ENCODE data around the gene PATE2.

PATE2 gene

GRCh38 chr11:125778728-125779127 is at the start of gene PATE2:
Gene PATE2 (minus strand): TSS chr11:125778828. CDS start chr11:125778773, 55 bp downstream.
- Mint-ChIP-seq H3K27me3 (peaks cover 12% of the 10 kb centered on the region), H3K36me3 (no peaks in the 10 kb centered on the region), H3K4me1 (no peaks in the 10 kb centered on the region), H3K4me3 (no peak within 1 kb of the TSS), H3K9me3 (peaks cover 2% of the 10 kb centered on the region), H3K27ac (no peak within 1 kb of the TSS)
- ATAC-seq = no peak

- no peaks in the 10 kb centered on the region for H3K27me3 Mint-ChIP-seq
- ATAC-seq = no peak
- H3K4me1 Mint-ChIP-seq = no peaks in the 10 kb centered on the region
- H3K27ac Mint-ChIP-seq = no peak overlapping the region
- no peak overlapping the region for H3K4me3 Mint-ChIP-seq
- H3K9me3 Mint-ChIP-seq = peaks cover 9% of the 10 kb centered on the region
- H3K36me3 Mint-ChIP-seq = no peaks in the 10 kb centered on the region
Observed at GRCh38 chr11:125807909-125808308, 29.3 kb upstream of the PATE2 start.

GRCh38 chr11:125802387-125802786 is 23.8 kb upstream of the PATE2 start:
- Mint-ChIP-seq H3K27ac (no peak overlapping the region), H3K4me3 (no peak overlapping the region), H3K27me3 (no peaks in the 10 kb centered on the region), H3K4me1 (no peaks in the 10 kb centered on the region), H3K9me3 (peaks cover 26% of the 10 kb centered on the region), H3K36me3 (peaks cover 6% of the 10 kb centered on the region)
- ATAC-seq = no peak

- no peak for ATAC-seq
- Mint-ChIP-seq H3K36me3 (peaks cover 6% of the 10 kb centered on the region), H3K27me3 (no peaks in the 10 kb centered on the region), H3K9me3 (peaks cover 38% of the 10 kb centered on the region), H3K4me1 (no peaks in the 10 kb centered on the region), H3K4me3 (no peak overlapping the region), H3K27ac (no peak overlapping the region)
Observed at GRCh38 chr11:125799808-125800207, 21.2 kb upstream of the PATE2 start.

GRCh38 chr11:125797641-125798040 is 19.0 kb upstream of the PATE2 start:
- no peaks in the 10 kb centered on the region for H3K27me3 Mint-ChIP-seq
- peaks cover 6% of the 10 kb centered on the region for H3K36me3 Mint-ChIP-seq
- ATAC-seq = no peak
- H3K9me3 Mint-ChIP-seq = peaks cover 42% of the 10 kb centered on the region
- no peaks in the 10 kb centered on the region for H3K4me1 Mint-ChIP-seq
- H3K4me3 Mint-ChIP-seq = no peak overlapping the region
- H3K27ac Mint-ChIP-seq = no peak overlapping the region

- ATAC-seq = no peak
- H3K27ac Mint-ChIP-seq = no peak overlapping the region
- H3K9me3 Mint-ChIP-seq = peaks cover 22% of the 10 kb centered on the region
- H3K36me3 Mint-ChIP-seq = no peaks in the 10 kb centered on the region
- H3K4me3 Mint-ChIP-seq = no peak overlapping the region
- no peaks in the 10 kb centered on the region for H3K27me3 Mint-ChIP-seq
- no peaks in the 10 kb centered on the region for H3K4me1 Mint-ChIP-seq
Observed at GRCh38 chr11:125790825-125791224, 12.2 kb upstream of the PATE2 start.

GRCh38 chr11:125787827-125788226 is 9.2 kb upstream of the PATE2 start, which contains the start of gene PATE3:
Gene PATE3 (plus strand): TSS chr11:125788127. CDS start chr11:125788152, 25 bp downstream.
- ATAC-seq = no peak
- Mint-ChIP-seq H3K4me3 (no peak within 1 kb of the TSS), H3K4me1 (no peaks in the 10 kb centered on the region), H3K27ac (no peak within 1 kb of the TSS), H3K36me3 (no peaks in the 10 kb centered on the region), H3K9me3 (peaks cover 5% of the 10 kb centered on the region), H3K27me3 (no peaks in the 10 kb centered on the region)

GRCh38 chr11:125784678-125785077 is 6.0 kb upstream of the PATE2 start:
- Mint-ChIP-seq H3K4me3 (no peak overlapping the region), H3K9me3 (peaks cover 2% of the 10 kb centered on the region), H3K27me3 (peaks cover 2% of the 10 kb centered on the region), H3K27ac (no peak overlapping the region), H3K36me3 (no peaks in the 10 kb centered on the region), H3K4me1 (no peaks in the 10 kb centered on the region)
- no peak for ATAC-seq

GRCh38 chr11:125777309-125777708 is 1.3 kb downstream of the PATE2 start:
- Mint-ChIP-seq H3K27me3 (peaks cover 12% of the 10 kb centered on the region), H3K4me1 (no peaks in the 10 kb centered on the region), H3K4me3 (no peak overlapping the region), H3K9me3 (peaks cover 2% of the 10 kb centered on the region), H3K36me3 (no peaks in the 10 kb centered on the region), H3K27ac (no peak overlapping the region)
- no peak for ATAC-seq

- Mint-ChIP-seq H3K4me1 (no peaks in the 10 kb centered on the region), H3K27ac (no peak overlapping the region), H3K36me3 (no peaks in the 10 kb centered on the region), H3K4me3 (no peak overlapping the region), H3K27me3 (peaks cover 7% of the 10 kb centered on the region), H3K9me3 (no peaks in the 10 kb centered on the region)
- peak; percentile 20 for ATAC-seq
Observed at GRCh38 chr11:125773516-125773915, 5.1 kb downstream of the PATE2 start.

GRCh38 chr11:125772834-125773505 is 5.7 kb downstream of the PATE2 start:
- Mint-ChIP-seq H3K27me3 (peaks cover 11% of the 10 kb centered on the region), H3K4me1 (no peaks in the 10 kb centered on the region), H3K9me3 (no peaks in the 10 kb centered on the region), H3K36me3 (no peaks in the 10 kb centered on the region), H3K27ac (no peak overlapping the region), H3K4me3 (no peak overlapping the region)
- ATAC-seq = no peak

- no peak for ATAC-seq
Observed at GRCh38 chr11:125770583-125770982, 8.0 kb downstream of the PATE2 start.

GRCh38 chr11:125768336-125769046 is 10.1 kb downstream of the PATE2 start:
- Mint-ChIP-seq H3K4me1 (no peaks in the 10 kb centered on the region), H3K4me3 (no peak overlapping the region), H3K27me3 (peaks cover 22% of the 10 kb centered on the region), H3K9me3 (no peaks in the 10 kb centered on the region), H3K36me3 (no peaks in the 10 kb centered on the region), H3K27ac (no peak overlapping the region)
- ATAC-seq = no peak

More at GRCh38 chr11:125770583-125770982, 8.0 kb downstream of the PATE2 start:
- no peaks in the 10 kb centered on the region for H3K36me3 Mint-ChIP-seq
- H3K4me1 Mint-ChIP-seq = no peaks in the 10 kb centered on the region
- no peaks in the 10 kb centered on the region for H3K9me3 Mint-ChIP-seq
- no peak overlapping the region for H3K27ac Mint-ChIP-seq
- no peak overlapping the region for H3K4me3 Mint-ChIP-seq
- H3K27me3 Mint-ChIP-seq = peaks cover 22% of the 10 kb centered on the region

- Mint-ChIP-seq H3K4me3 (no peak overlapping the region), H3K27ac (no peak overlapping the region), H3K9me3 (no peaks in the 10 kb centered on the region)
Observed at GRCh38 chr11:125766251-125766650, 12.4 kb downstream of the PATE2 start.

GRCh38 chr11:125763483-125763882 is 15.1 kb downstream of the PATE2 start:
- no peak overlapping the region for H3K4me3 Mint-ChIP-seq
- H3K27ac Mint-ChIP-seq = no peak overlapping the region
- peaks cover 9% of the 10 kb centered on the region for H3K9me3 Mint-ChIP-seq
- peaks cover 14% of the 10 kb centered on the region for H3K27me3 Mint-ChIP-seq
- no peaks in the 10 kb centered on the region for H3K4me1 Mint-ChIP-seq
- no peaks in the 10 kb centered on the region for H3K36me3 Mint-ChIP-seq
- ATAC-seq = no peak

More at GRCh38 chr11:125766251-125766650, 12.4 kb downstream of the PATE2 start:
- no peak for ATAC-seq
- Mint-ChIP-seq H3K4me1 (no peaks in the 10 kb centered on the region), H3K36me3 (no peaks in the 10 kb centered on the region), H3K27me3 (peaks cover 22% of the 10 kb centered on the region)

- Mint-ChIP-seq H3K4me1 (no peaks in the 10 kb centered on the region), H3K27ac (no peak overlapping the region), H3K27me3 (peaks cover 6% of the 10 kb centered on the region), H3K4me3 (no peak overlapping the region), H3K36me3 (no peaks in the 10 kb centered on the region), H3K9me3 (peaks cover 14% of the 10 kb centered on the region)
- ATAC-seq = no peak
Observed at GRCh38 chr11:125762445-125762844, 16.2 kb downstream of the PATE2 start.

All from stimulated activated memory B cell treated with anti-CD40 and anti-IgM and Interleukin-4, amounts not matched to agents 10 μg/mL and 1 μg/mL and 100 μg/mL, for 72 hours (primary cell).